OCI-LY7 (cell line): ENCODE data around the gene MYCN. TPM values are rescaled to one million over a fixed set of nuclear protein-coding genes. Genes with fewer than 3 reads are reported as not detected.

ENCODE experiments used
- BruUV-seq: library from RNA; stranded (reverse); fragments of 400-500 nt; replicated peaks from 2 replicates; lab custom pipeline; 2021; lab: Mats Ljungman, UMichigan
- CTCF ChIA-PET: fragments of 300-600 bp; sonication (Branson Sonifier 250); formaldehyde crosslinking; loops from one replicate; lab custom pipeline; 2022; ENCODE audit warnings: antibody characterized with exemption; ENCODE audit not compliant: unreplicated experiment; lab: Charles Lee
- POLR2A ChIA-PET: fragments of 300-600 bp; sonication (Branson Sonifier 250); formaldehyde crosslinking; loops from one replicate; lab custom pipeline; 2022; ENCODE audit warnings: antibody characterized with exemption; lab: Charles Lee
- DNase-seq: peaks from one replicate; pipeline ENCODE4 v3.0.0-alpha.2; 2015; ENCODE audit warnings: low spot score
- H2AFZ ChIP-seq: fragments of 200-600 bp; sonication (generic), shearing (Covaris generic); 2 replicates; pipeline ENCODE4 v1.6.1; 2014; ENCODE audit warnings: mild to moderate bottlenecking, antibody characterized with exemption, low read length, moderate library complexity
- H3K27ac ChIP-seq: fragments of 200-600 bp; sonication (generic); 2 replicates; pipeline ENCODE4 v1.5.1; 2014; ENCODE audit warnings: mixed run types, low read depth, mild to moderate bottlenecking, moderate library complexity, low read length, inconsistent platforms; ENCODE audit not compliant: poor library complexity, severe bottlenecking
- H3K36me3 ChIP-seq: fragments of 200-600 bp; sonication (generic); 2 replicates; pipeline ENCODE4 v1.6.1; 2014; ENCODE audit warnings: mild to moderate bottlenecking, antibody characterized with exemption, low read length, moderate library complexity, mixed read lengths; ENCODE audit not compliant: insufficient read depth
- H3K4me1 ChIP-seq: fragments of 200-600 bp; sonication (generic); 2 replicates; pipeline ENCODE4 v1.5.1; 2014; ENCODE audit warnings: mild to moderate bottlenecking, low read length; ENCODE audit not compliant: insufficient read depth, poor library complexity, severe bottlenecking
- H3K4me2 ChIP-seq: fragments of 200-600 bp; sonication (generic); 2 replicates; pipeline ENCODE4 v1.6.1; 2014; ENCODE audit warnings: mild to moderate bottlenecking, low read length
- H3K4me3 ChIP-seq: fragments of 200-600 bp; sonication (generic); 2 replicates; pipeline ENCODE4 v1.5.1; 2014; ENCODE audit warnings: mild to moderate bottlenecking, low read depth, low read length; ENCODE audit not compliant: poor library complexity, severe bottlenecking
- H3K79me2 ChIP-seq: fragments of 200-600 bp; sonication (generic); 2 replicates; pipeline ENCODE4 v1.6.1; 2016; ENCODE audit warnings: low read depth, mild to moderate bottlenecking, low read length, moderate library complexity, mixed read lengths; ENCODE audit not compliant: insufficient read depth
- H3K9me2 ChIP-seq: fragments of 200-600 bp; sonication (generic); 2 replicates; pipeline ENCODE4 v1.6.1; 2016; ENCODE audit warnings: mild to moderate bottlenecking, low read length, mixed read lengths; ENCODE audit not compliant: insufficient read depth
- H3K9me3 ChIP-seq: fragments of 200-600 bp; sonication (generic); 2 replicates; pipeline ENCODE4 v1.6.1; 2014; ENCODE audit warnings: mild to moderate bottlenecking, mixed run types, low read length, mixed read lengths
- H4K20me1 ChIP-seq: fragments of 200-600 bp; sonication (generic); 2 replicates; pipeline ENCODE4 v1.6.1; 2014; ENCODE audit warnings: mild to moderate bottlenecking, antibody characterized with exemption, low read length, moderate library complexity, mixed read lengths; ENCODE audit not compliant: insufficient read depth
- CTCF ChIP-seq: fragments of 200-600 bp; sonication (generic); conservative IDR thresholded peaks from 2 replicates; pipeline ENCODE4 v1.5.1; 2014; ENCODE audit warnings: mild to moderate bottlenecking, antibody characterized with exemption, low read length, moderate library complexity, mixed read lengths
- EZH2phosphoT487 ChIP-seq: fragments of 200-600 bp; sonication (generic); IDR thresholded peaks from 2 replicates; pipeline ENCODE4 v1.6.1; 2018; ENCODE audit warnings: low read depth, borderline replicate concordance, mild to moderate bottlenecking, mixed run types, antibody characterized with exemption, low read length, moderate library complexity, mixed read lengths
- intact Hi-C: fragments of 100-400 bp; cut with micrococcal nuclease; formaldehyde crosslinking; loops from one replicate; pipeline ENCODE4 v1.10.0; 2022; ENCODE audit not compliant: unreplicated experiment
- total RNA-seq, 2 experiments: library from RNA; depleted of rRNA in 1 of 2; stranded (reverse); fragments of >200 nt in 1 of 2; shearing (Covaris generic) in 1 of 2; gene quantifications; 2 replicates each; pipeline ENCODE4 v1.2.3, GENCODE V29; 2014 to 2022

Gene MYCN
- total RNA-seq, 2 experiments from 2014 or later: not detected

- Histone ChIP-seq H3K4me2 (no peak overlapping the region), H3K36me3 (no peaks in the 10 kb centered on the region), H4K20me1 (no peaks in the 10 kb centered on the region), H3K9me2 (no peaks in the 10 kb centered on the region), H2AFZ (no peak overlapping the region), H3K9me3 (no peaks in the 10 kb centered on the region), H3K79me2 (no peaks in the 10 kb centered on the region), H3K4me1 (no peaks in the 10 kb centered on the region), H3K27ac (no peak overlapping the region), H3K4me3 (no peak overlapping the region)
- ChIA-PET CTCF (no interaction called here), POLR2A (no interaction called here)
- BruUV-seq: no TSS peak
- DNase-seq: no peak
- TF ChIP-seq CTCF: no peak
- TF ChIP-seq EZH2phosphoT487: no peak
- intact Hi-C loops: no loop called here
These were observed 15.1 kb downstream of the MYCN start for GRCh38 chr2:15955232-15955988.

- no peaks in the 10 kb centered on the region for H4K20me1 ChIP-seq
- CTCF ChIA-PET: no interaction called here
- BruUV-seq: no TSS peak
- no peaks in the 10 kb centered on the region for H3K4me1 ChIP-seq
- H3K9me3 ChIP-seq: no peaks in the 10 kb centered on the region
- H2AFZ ChIP-seq: no peak overlapping the region
- H3K4me2 ChIP-seq: no peak overlapping the region
- no peak overlapping the region for H3K4me3 ChIP-seq
- DNase-seq: no peak
- no peak overlapping the region for H3K27ac ChIP-seq
- H3K9me2 ChIP-seq: no peaks in the 10 kb centered on the region
- intact Hi-C loops: no loop called here
- H3K79me2 ChIP-seq: no peaks in the 10 kb centered on the region
- POLR2A ChIA-PET: no interaction called here
- no peaks in the 10 kb centered on the region for H3K36me3 ChIP-seq
- no peak for TF ChIP-seq EZH2phosphoT487
- no peak for TF ChIP-seq CTCF
These were observed 15.9 kb downstream of the MYCN start for GRCh38 chr2:15956230-15956629.
